22Rv1 (cell line): ENCODE measurements around the gene GPR27.

Experiments used
- ZFX ChIP-seq: fragments of 450-650 bp; IDR thresholded peaks from 2 replicates; pipeline ENCODE4 v1.6.1; 2017; ENCODE audit warnings: antibody characterized with exemption, borderline replicate concordance
- TF ChIP-seq, protein P1 (sequence below): fragments of 450-650 bp; IDR thresholded peaks from 2 replicates; pipeline ENCODE4 v1.5.1; 2017; ENCODE audit warnings: mild to moderate bottlenecking

GRCh38 chr3:71800023-71800422, 46.4 kb downstream of the GPR27 start:
- TF ChIP-seq, protein P1, sequence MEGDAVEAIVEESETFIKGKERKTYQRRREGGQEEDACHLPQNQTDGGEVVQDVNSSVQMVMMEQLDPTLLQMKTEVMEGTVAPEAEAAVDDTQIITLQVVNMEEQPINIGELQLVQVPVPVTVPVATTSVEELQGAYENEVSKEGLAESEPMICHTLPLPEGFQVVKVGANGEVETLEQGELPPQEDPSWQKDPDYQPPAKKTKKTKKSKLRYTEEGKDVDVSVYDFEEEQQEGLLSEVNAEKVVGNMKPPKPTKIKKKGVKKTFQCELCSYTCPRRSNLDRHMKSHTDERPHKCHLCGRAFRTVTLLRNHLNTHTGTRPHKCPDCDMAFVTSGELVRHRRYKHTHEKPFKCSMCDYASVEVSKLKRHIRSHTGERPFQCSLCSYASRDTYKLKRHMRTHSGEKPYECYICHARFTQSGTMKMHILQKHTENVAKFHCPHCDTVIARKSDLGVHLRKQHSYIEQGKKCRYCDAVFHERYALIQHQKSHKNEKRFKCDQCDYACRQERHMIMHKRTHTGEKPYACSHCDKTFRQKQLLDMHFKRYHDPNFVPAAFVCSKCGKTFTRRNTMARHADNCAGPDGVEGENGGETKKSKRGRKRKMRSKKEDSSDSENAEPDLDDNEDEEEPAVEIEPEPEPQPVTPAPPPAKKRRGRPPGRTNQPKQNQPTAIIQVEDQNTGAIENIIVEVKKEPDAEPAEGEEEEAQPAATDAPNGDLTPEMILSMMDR, result no peak
- no peak for TF ChIP-seq ZFX
